SU-DHL-6 (cell line): ENCODE data around the gene CLEC2D.

ENCODE experiments used
- EZH2phosphoT487 ChIP-seq: fragments of 200-600 bp; sonication (generic), shearing (Covaris generic); conservative IDR thresholded peaks from 2 replicates; pipeline ENCODE4 v1.6.1; 2018; ENCODE audit warnings: mild to moderate bottlenecking, antibody characterized with exemption, low read length, moderate library complexity, mixed read lengths
- TF ChIP-seq, protein P1 (sequence below): fragments of 200-600 bp; sonication (generic); IDR thresholded peaks from one replicate; pipeline ENCODE4 v1.5.1; 2017; ENCODE audit warnings: antibody characterized with exemption, mild to moderate bottlenecking, low read length, moderate library complexity; ENCODE audit not compliant: insufficient read depth, poor library complexity, severe bottlenecking

- TF ChIP-seq, protein P1, sequence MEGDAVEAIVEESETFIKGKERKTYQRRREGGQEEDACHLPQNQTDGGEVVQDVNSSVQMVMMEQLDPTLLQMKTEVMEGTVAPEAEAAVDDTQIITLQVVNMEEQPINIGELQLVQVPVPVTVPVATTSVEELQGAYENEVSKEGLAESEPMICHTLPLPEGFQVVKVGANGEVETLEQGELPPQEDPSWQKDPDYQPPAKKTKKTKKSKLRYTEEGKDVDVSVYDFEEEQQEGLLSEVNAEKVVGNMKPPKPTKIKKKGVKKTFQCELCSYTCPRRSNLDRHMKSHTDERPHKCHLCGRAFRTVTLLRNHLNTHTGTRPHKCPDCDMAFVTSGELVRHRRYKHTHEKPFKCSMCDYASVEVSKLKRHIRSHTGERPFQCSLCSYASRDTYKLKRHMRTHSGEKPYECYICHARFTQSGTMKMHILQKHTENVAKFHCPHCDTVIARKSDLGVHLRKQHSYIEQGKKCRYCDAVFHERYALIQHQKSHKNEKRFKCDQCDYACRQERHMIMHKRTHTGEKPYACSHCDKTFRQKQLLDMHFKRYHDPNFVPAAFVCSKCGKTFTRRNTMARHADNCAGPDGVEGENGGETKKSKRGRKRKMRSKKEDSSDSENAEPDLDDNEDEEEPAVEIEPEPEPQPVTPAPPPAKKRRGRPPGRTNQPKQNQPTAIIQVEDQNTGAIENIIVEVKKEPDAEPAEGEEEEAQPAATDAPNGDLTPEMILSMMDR, result no peak
- TF ChIP-seq EZH2phosphoT487, result no peak
These were observed 19.3 kb upstream of the CLEC2D start for GRCh38 chr12:9650151-9650576.
